AG08395 (cell line): Measurements from ENCODE around the gene RALGAPA2.

Experiments used
- DNase-seq: peaks from one replicate; pipeline ENCODE4 v3.0.0; 2012; ENCODE audit warnings: mixed read lengths, low spot score

RALGAPA2 gene

GRCh38 chr20:20712474-20713243 is at the start of gene RALGAPA2:
Gene RALGAPA2, minus strand, starts transcription at chr20:20712644. Its CDS starts 164 bp downstream, at chr20:20712480.
- peak; percentile 98 for DNase-seq

DNA sequence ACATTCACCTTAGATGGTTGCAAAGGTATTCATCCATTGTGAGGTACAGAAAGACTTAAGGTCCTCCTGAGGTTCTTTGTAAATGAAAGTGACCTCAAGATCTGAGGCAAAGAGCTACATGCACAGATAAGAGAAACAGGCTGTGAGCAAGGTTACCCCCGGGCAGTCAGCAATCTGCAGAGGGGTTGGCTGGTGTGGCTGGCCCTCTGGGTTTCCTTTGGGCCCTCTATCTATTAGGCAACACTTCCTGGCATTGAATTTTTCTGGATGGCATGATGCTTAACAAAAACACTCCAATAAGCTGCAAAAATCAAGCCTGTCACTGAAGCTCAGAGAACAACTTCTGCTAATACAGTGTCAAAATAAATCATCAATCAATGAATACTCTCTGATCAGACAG is 48.9 kb upstream of the RALGAPA2 start:
- DNase-seq = no peak

- DNase-seq = no peak
These were observed 46.7 kb upstream of the RALGAPA2 start for GRCh38 chr20:20759132-20759531.

GRCh38 chr20:20755674-20756319 is 43.4 kb upstream of the RALGAPA2 start:
- DNase-seq = no peak

- DNase-seq = no peak
These were observed 42.8 kb upstream of the RALGAPA2 start for GRCh38 chr20:20755231-20755630.

GRCh38 chr20:20754714-20755113 is 42.3 kb upstream of the RALGAPA2 start:
- no peak for DNase-seq

DNA sequence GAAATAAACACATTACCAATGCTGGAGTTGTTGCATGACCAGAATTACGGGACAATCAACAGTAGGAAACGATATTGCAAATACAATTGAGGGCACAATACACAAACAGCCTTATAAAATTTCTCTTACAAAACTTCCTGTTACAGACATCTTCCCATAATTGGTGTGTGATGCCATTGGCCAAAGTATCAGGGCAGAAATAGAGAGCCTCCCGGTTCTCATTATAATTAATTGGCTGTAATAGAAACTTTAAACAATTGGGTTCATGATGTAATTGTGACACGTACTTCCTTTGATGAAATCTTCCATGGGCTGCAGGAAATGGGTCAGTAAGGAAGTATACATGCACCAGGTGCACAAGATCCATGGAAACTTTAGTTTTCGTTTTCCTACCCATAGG is 40.3 kb upstream of the RALGAPA2 start:
- no peak for DNase-seq

GRCh38 chr20:20747298-20747697 is 34.9 kb upstream of the RALGAPA2 start:
- no peak for DNase-seq

DNA sequence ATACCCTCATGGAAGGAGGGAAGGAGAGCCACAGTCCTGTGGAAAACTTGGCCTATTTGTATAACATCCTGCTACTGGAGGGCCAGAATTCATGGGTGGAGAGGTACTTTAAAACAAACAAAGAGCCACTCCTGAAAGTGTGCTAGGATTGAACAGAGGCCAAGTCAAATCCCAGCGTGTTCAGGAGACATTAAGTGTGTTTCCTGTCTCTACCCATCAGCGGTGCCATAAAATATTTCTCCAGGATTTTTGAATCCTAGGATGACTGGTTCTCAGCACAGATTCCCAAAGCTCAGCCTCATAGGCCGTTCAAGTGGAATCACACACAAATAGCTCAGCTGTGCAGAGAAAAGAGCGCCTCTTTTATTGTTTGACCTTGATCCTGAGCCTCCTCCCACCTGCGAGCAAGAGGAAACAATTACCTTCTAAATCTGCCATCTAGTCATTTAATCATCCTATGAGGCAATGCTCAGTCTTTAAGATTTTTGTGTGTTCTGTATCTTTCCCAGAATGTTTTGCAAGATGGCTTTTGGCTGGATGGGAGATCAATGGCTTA is 31.8 kb upstream of the RALGAPA2 start:
- DNase-seq = no peak

- DNase-seq = no peak
These were observed 31.2 kb upstream of the RALGAPA2 start for GRCh38 chr20:20743511-20744169.

- DNase-seq = no peak
These were observed 28.9 kb upstream of the RALGAPA2 start for GRCh38 chr20:20741087-20742045.

GRCh38 chr20:20740541-20740940 is 28.1 kb upstream of the RALGAPA2 start:
- no peak for DNase-seq

DNA sequence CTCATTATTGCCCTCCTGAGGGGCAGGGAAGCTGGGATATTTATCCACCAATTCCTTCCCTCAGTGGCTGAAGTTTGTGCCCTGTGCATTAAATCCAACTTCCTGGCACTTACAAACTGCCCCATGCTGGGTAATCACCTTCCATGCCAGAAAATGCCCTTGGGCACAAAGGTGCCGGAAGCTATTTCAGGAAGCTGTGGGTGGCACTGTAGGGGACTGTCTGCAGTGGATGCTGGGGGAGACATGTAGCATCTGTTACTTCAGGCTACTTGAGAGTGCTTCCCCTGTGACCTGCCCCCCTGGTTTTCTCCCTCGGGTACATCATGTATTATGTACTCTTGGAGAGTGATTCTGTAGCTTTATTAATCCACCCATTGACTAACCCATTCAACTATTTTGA is 24.7 kb upstream of the RALGAPA2 start:
- no peak for DNase-seq

- DNase-seq = no peak
These were observed 23.9 kb upstream of the RALGAPA2 start for GRCh38 chr20:20736303-20736702.

DNA sequence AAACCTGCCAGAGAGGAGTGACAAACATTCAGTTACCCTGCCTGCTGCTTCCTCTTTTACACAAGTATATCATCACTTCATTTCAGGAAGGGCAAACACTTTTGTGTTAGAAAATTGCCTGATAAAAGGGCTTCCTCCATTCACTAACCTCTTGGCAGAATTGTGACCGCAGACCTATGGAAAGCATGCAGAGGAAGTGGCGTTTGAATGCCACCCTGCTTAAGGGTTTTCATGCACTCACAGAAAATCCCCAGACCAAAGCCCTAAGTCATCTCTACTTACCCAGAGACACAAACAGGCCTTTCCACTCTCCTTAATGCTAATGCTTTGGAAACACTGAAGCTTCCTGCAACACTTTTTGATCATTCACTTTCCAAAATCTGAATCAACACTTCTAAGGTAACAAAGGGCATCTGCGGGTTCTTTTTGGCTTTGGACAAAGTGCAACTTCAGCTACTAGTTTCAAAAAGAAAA is 22.1 kb upstream of the RALGAPA2 start:
- DNase-seq = no peak

DNA sequence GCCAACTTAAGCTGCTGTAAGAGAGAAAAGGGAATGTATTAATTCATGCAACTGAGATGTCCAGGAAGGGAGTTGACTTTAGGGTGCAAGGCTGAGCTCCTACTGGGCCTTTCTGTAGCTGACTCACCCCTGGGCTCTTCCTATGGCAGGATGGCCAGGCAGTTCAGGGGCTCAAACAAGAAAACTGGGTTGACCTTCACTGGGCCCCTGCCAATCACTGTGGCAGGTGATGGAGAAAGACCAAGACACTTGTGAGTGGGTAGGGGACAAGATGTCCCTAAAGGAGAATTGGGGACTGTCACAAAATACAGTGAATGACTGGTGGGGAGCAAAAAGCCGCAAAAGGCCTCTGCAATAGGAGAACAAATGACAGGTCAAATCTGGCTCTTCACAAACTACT is 21.5 kb upstream of the RALGAPA2 start:
- DNase-seq = no peak

DNA sequence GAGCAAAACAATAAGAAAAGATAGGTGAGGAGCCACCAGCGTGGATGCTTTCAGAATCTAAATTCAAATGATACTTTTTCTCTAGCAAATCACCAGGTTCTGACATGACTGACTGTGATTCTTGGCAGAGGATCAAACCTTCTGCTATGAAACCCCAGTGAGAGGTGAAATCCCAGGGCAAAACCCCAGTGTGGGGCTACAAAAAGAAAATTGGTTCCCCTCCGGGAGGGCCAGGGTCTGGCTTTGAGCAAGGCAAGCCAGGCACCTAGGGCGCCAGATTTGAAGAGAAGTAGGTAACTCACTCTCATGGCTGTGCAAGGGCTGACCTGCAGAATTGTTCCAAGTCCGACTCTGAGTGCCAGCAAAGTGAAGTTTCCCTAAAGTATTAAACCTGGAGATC is 20.2 kb upstream of the RALGAPA2 start:
- no peak for DNase-seq

GRCh38 chr20:20731945-20732296 is 19.5 kb upstream of the RALGAPA2 start:
- DNase-seq = no peak

GRCh38 chr20:20731000-20731944 is 18.8 kb upstream of the RALGAPA2 start:
- no peak for DNase-seq

DNA sequence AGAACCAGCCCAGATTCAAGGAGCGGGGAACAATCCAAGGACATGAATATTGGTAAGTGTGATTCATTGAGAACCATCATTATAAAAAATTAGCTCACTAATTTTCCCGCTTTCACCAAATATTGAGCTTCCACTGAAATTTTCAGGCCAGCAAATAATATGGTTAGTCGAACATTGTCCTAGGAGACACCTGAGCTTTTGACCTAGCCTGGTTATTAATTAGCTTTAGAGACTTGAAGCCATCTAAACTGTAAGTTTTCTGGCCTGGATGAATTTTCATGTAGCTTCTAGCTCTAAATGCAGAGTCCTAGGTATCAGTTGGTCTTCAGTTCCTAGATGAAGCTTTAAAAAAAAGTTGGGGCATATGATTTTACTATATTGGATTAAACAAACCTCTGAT is 17.1 kb upstream of the RALGAPA2 start:
- no peak for DNase-seq
